H1 (cell line): ENCODE data around the gene OLR1. TPM values are rescaled to one million over a fixed set of nuclear protein-coding genes. Genes with fewer than 3 reads are reported as not detected.

Experiments used
- CTCF ChIA-PET: fragments of 300-600 bp; sonication (Branson Sonifier 250); formaldehyde crosslinking; loops from one replicate; lab custom pipeline; 2021; ENCODE audit not compliant: partially characterized antibody; lab: Charles Lee
- POLR2A ChIA-PET: fragments of 300-600 bp; sonication (Branson Sonifier 250); formaldehyde crosslinking; loops from one replicate; lab custom pipeline; 2021; ENCODE audit warnings: inconsistent platforms; ENCODE audit not compliant: partially characterized antibody; lab: Charles Lee
- DNase-seq, 2 experiments: peaks; one replicate each; pipeline versions ENCODE4 v3.0.0 to v3.0.0-alpha.2; 2010 to 2022; ENCODE audit warnings: low spot score in 2 of 2, low read depth in 1 of 2, mixed read lengths in 1 of 2
- FAIRE-seq: peaks from 2 replicates; lab custom pipeline; 2011; peaks lifted over from hg19 to GRCh38; lab: Jason Lieb, UNC
- H2AFZ ChIP-seq: 2 replicates; pipeline ENCODE4 v1.8.1; 2012; ENCODE audit warnings: low read length, inconsistent platforms
- H2AK5ac ChIP-seq: 2 replicates; pipeline ENCODE4 v1.6.1; 2013; ENCODE audit warnings: low read depth, low read length
- H2BK120ac ChIP-seq: replicated peaks from 2 replicates; pipeline ENCODE3; 2013; ENCODE audit warnings: low read depth, low read length, inconsistent platforms
- H2BK12ac ChIP-seq: 2 replicates; pipeline ENCODE4 v1.6.1; 2013; ENCODE audit warnings: low read depth, low read length
- H2BK15ac ChIP-seq: 2 replicates; pipeline ENCODE4 v1.6.1; 2013; ENCODE audit warnings: low read length
- H2BK20ac ChIP-seq: 2 replicates; pipeline ENCODE4 v1.6.1; 2013; ENCODE audit warnings: low read length
- H2BK5ac ChIP-seq: 2 replicates; pipeline ENCODE4 v1.6.1; 2013; ENCODE audit warnings: low read depth, low read length
- H3K14ac ChIP-seq: 2 replicates; pipeline ENCODE4 v1.6.1; 2013; ENCODE audit warnings: inconsistent platforms; ENCODE audit not compliant: insufficient read length
- H3K18ac ChIP-seq: 2 replicates; pipeline ENCODE4 v1.6.1; 2013; ENCODE audit warnings: low read length; ENCODE audit errors: extremely low read depth
- H3K23ac ChIP-seq: 2 replicates; pipeline ENCODE4 v1.6.1; 2013; ENCODE audit warnings: inconsistent platforms; ENCODE audit not compliant: insufficient read length
- H3K23me2 ChIP-seq: 2 replicates; pipeline ENCODE4 v1.6.1; 2013; ENCODE audit warnings: low read depth, low read length
- H3K27ac ChIP-seq: 2 replicates; pipeline ENCODE4 v1.6.1; 2011; ENCODE audit warnings: low read depth, low read length, inconsistent platforms
- H3K27me3 ChIP-seq, 4 experiments: replicated peaks in 1 of 4; 1 replicate in 1 of 4; 2 replicates in 3 of 4; pipeline versions ENCODE4 v1.6.1 to v1.8.1; 2011 to 2013; ENCODE audit warnings: low read length in 3 of 4, mild to moderate bottlenecking in 3 of 4, inconsistent platforms in 2 of 4, mixed read lengths in 2 of 4, moderate library complexity in 1 of 4; ENCODE audit not compliant: control insufficient read depth in 3 of 4, insufficient read depth in 3 of 4; ENCODE audit errors: extremely low read depth in 1 of 4
- H3K36me3 ChIP-seq, 4 experiments: 2 replicates each; pipeline versions ENCODE4 v1.6.1 to v1.8.1; 2011 to 2013; ENCODE audit warnings: mild to moderate bottlenecking in 4 of 4, low read length in 3 of 4, moderate library complexity in 2 of 4, control low read depth in 1 of 4, inconsistent platforms in 1 of 4; ENCODE audit not compliant: insufficient read depth in 4 of 4, control insufficient read depth in 2 of 4
- H3K4ac ChIP-seq: replicated peaks from 2 replicates; pipeline ENCODE3; 2013; ENCODE audit warnings: low read length, low read depth, mixed read lengths, inconsistent platforms; ENCODE audit not compliant: insufficient read length
- H3K4me1 ChIP-seq, 4 experiments: replicated peaks in 1 of 4; 1 replicate in 1 of 4; 2 replicates in 3 of 4; pipeline versions ENCODE4 v1.6.1 to v1.8.1; 2011 to 2013; ENCODE audit warnings: low read length in 3 of 4, inconsistent platforms in 2 of 4, mixed read lengths in 1 of 4; ENCODE audit not compliant: insufficient read depth in 4 of 4, control insufficient read depth in 3 of 4
- H3K4me2 ChIP-seq, 2 experiments: 2 replicates each; pipeline versions ENCODE4 v1.6.1 to v1.8.1; 2011 to 2013; ENCODE audit warnings: low read depth in 2 of 2, low read length in 2 of 2, control low read depth in 1 of 2, inconsistent platforms in 1 of 2, mild to moderate bottlenecking in 1 of 2; ENCODE audit not compliant: insufficient read depth in 1 of 2
- H3K4me3 ChIP-seq, 4 experiments: fragments of 200-600, 300-600 bp in 1 of 4; sonication (generic), shearing (Covaris generic), sonication (Bioruptor Twin) in 1 of 4; 2 replicates each; pipeline versions ENCODE4 v1.5.1 to v1.8.1; 2011 to 2016; ENCODE audit warnings: low read length in 4 of 4, low read depth in 3 of 4, control low read depth in 2 of 4, inconsistent platforms in 2 of 4, mild to moderate bottlenecking in 2 of 4, mixed read lengths in 1 of 4, moderate library complexity in 1 of 4; ENCODE audit not compliant: insufficient read depth in 2 of 4; ENCODE audit errors: extremely low read depth in 1 of 4
- H3K56ac ChIP-seq: replicated peaks from 2 replicates; pipeline ENCODE3; 2013; ENCODE audit warnings: low read depth, mild to moderate bottlenecking, mixed read lengths, low read length, inconsistent platforms; ENCODE audit not compliant: insufficient read length
- H3K79me1 ChIP-seq: 2 replicates; pipeline ENCODE4 v1.6.1; 2013; ENCODE audit warnings: low read depth, low read length, control low read depth
- H3K79me2 ChIP-seq, 2 experiments: 2 replicates each; pipeline versions ENCODE4 v1.6.1 to v1.8.1; 2012 to 2013; ENCODE audit warnings: low read length in 2 of 2, mild to moderate bottlenecking in 2 of 2, inconsistent platforms in 1 of 2; ENCODE audit not compliant: insufficient read depth in 2 of 2, control insufficient read depth in 1 of 2
- H3K9ac ChIP-seq, 4 experiments: replicated peaks in 1 of 4; 1 replicate in 1 of 4; 2 replicates in 3 of 4; pipeline versions ENCODE4 v1.6.1 to v1.8.1; 2011 to 2013; ENCODE audit warnings: low read depth in 3 of 4, low read length in 3 of 4, control low read depth in 2 of 4, mild to moderate bottlenecking in 2 of 4, moderate library complexity in 2 of 4, inconsistent platforms in 1 of 4; ENCODE audit errors: extremely low read depth in 1 of 4
- H3K9me3 ChIP-seq, 2 experiments: 2 replicates each; pipeline versions ENCODE4 v1.6.1 to v1.8.1; 2012 to 2013; ENCODE audit warnings: mild to moderate bottlenecking in 2 of 2, moderate library complexity in 2 of 2, control low read depth in 1 of 2, inconsistent platforms in 1 of 2, low read depth in 1 of 2, low read length in 1 of 2, mixed read lengths in 1 of 2; ENCODE audit not compliant: insufficient read depth in 2 of 2
- H4K20me1 ChIP-seq, 2 experiments: replicated peaks in 1 of 2; 2 replicates each; pipeline versions ENCODE3 to v1.8.1; 2011 to 2013; ENCODE audit warnings: inconsistent platforms in 2 of 2, low read length in 2 of 2, mild to moderate bottlenecking in 1 of 2; ENCODE audit not compliant: insufficient read depth in 2 of 2, control insufficient read depth in 1 of 2
- H4K5ac ChIP-seq: 2 replicates; pipeline ENCODE4 v1.6.1; 2013; ENCODE audit warnings: low read length, low read depth, mixed read lengths, inconsistent platforms; ENCODE audit not compliant: insufficient read length
- H4K8ac ChIP-seq: 2 replicates; pipeline ENCODE4 v1.8.0; 2013; ENCODE audit warnings: mild to moderate bottlenecking, moderate library complexity, low read length, inconsistent platforms; ENCODE audit not compliant: insufficient read depth; ENCODE audit errors: extremely low read depth
- H4K91ac ChIP-seq: replicated peaks from 2 replicates; pipeline ENCODE3; 2013; ENCODE audit warnings: low read length, mixed read lengths, inconsistent platforms; ENCODE audit not compliant: insufficient read length
- FOSL1 ChIP-seq: IDR thresholded peaks from 2 replicates; pipeline ENCODE4 v1.6.1; 2011; ENCODE audit warnings: mild to moderate bottlenecking, low read depth, low read length, moderate library complexity; ENCODE audit not compliant: insufficient read depth
- WGBS, 2 experiments: shearing (Covaris generic) in 1 of 2; methylation state at CpG; one replicate each; pipeline versions ENCODE4 v1.1.6 to v1.1.7; 2013 to 2015; ENCODE audit warnings: low lambda C conversion rate in 2 of 2, mixed read lengths in 2 of 2, inconsistent platforms in 1 of 2, low coverage in 1 of 2, missing lambda C conversion rate in 1 of 2; ENCODE audit not compliant: insufficient replicate concordance in 2 of 2, insufficient coverage in 1 of 2, insufficient read length in 1 of 2; ENCODE audit errors: extremely low coverage in 1 of 2, missing lambda C conversion rate in 1 of 2; 5-methylcytosine and 5-hydroxymethylcytosine counted together
- polyA plus RNA-seq, 7 experiments: library from polyadenylated mRNA; depleted of rRNA in 3 of 7; stranded (reverse) in 5 of 7; unstranded in 2 of 7; fragments of >200 nt in 5 of 7; fragments of 200-250 nt in 2 of 7; gene quantifications; 1 replicate in 5 of 7; 2 replicates in 1 of 7; 4 replicates in 1 of 7; pipeline versions ENCODE4 v1.2.1 to v1.2.3, GENCODE V29; 2011 to 2013; ENCODE audit warnings: missing spikeins in 2 of 7, mixed read lengths in 2 of 7
- total RNA-seq: library from RNA; stranded (reverse); fragmentation: NEBNext Ultra II Directional; extraction: Animal tissue kit (Norgen Biotek cat#: 25700); gene quantifications from 2 replicates; pipeline ENCODE4 v1.2.1, GENCODE V29; 2021

Gene OLR1
- total and polyA plus RNA-seq, 2 of the 8 experiments (the other 6 are each of a cell fraction or from before 2014, with no cell fraction given) = not detected

GRCh38 chr12:10155966-10156365 is 16.0 kb downstream of the OLR1 start:
- H4K8ac ChIP-seq = no peak overlapping the region
- no peak overlapping the region for H4K5ac ChIP-seq
- H2BK20ac ChIP-seq = no peak overlapping the region
- peaks cover 0 to 4% (median 1%) of the 10 kb centered on the region in 4 experiments; a peak in 2 of 7 replicates for H3K4me1 ChIP-seq
- H3K56ac ChIP-seq = no peak overlapping the region
- no peak overlapping the region for H2AK5ac ChIP-seq
- no peak overlapping the region for H2BK15ac ChIP-seq
- no peak for DNase-seq
- no peak overlapping the region for H2BK5ac ChIP-seq
- H4K20me1 ChIP-seq = no peaks in the 10 kb centered on the region
- TF ChIP-seq FOSL1 = no peak
- no peaks in the 10 kb centered on the region for H3K36me3 ChIP-seq
- no peak overlapping the region for H3K9ac ChIP-seq
- H2AFZ ChIP-seq = no peak overlapping the region
- no peak overlapping the region for H3K4me2 ChIP-seq
- peaks cover 5% of the 10 kb centered on the region for H3K23me2 ChIP-seq
- ChIA-PET CTCF (interaction anchor here (1.0 to 1.9 kb wide), 5 partner anchors 14 to 595 kb away, joined by 3 to 6 read pairs (median 6); no protein-coding TSS in a partner anchor), POLR2A (no interaction called here)
- no peaks in the 10 kb centered on the region for H3K79me2 ChIP-seq
- no peak overlapping the region for H3K14ac ChIP-seq
- H4K91ac ChIP-seq = no peak overlapping the region
- no peak overlapping the region for H2BK120ac ChIP-seq
- no peak overlapping the region for H3K27ac ChIP-seq
- WGBS, 2 experiments = 96% methylated on average over 3 of the region's 3 CpGs; no CpG with 5 or more reads in 1 of the 2 experiments
- no peaks in the 10 kb centered on the region for H3K79me1 ChIP-seq
- no peak for FAIRE-seq
- no peak overlapping the region for H3K4ac ChIP-seq
- no peak overlapping the region for H2BK12ac ChIP-seq
- H3K23ac ChIP-seq = no peak overlapping the region
- H3K9me3 ChIP-seq = no peaks in the 10 kb centered on the region
- H3K27me3 ChIP-seq = no peaks in the 10 kb centered on the region
- H3K4me3 ChIP-seq = no peak overlapping the region
- H3K18ac ChIP-seq = no peak overlapping the region
